Adrenal gland (tissue), 12 donors: ENCODE data around the gene LNPEP. TPM values are rescaled to one million over a fixed set of nuclear protein-coding genes. Genes with fewer than 3 reads are reported as not detected.

ENCODE experiments used
- DNase-seq, 7 donors: peaks; one replicate each; pipeline ENCODE4 v3.0.0-alpha.2; 2019 to 2020
- H3K27ac ChIP-seq, 5 donors: fragments of 200-600 bp; sonication (generic) in 4 of 5; 1 replicate in 3 of 5; 2 replicates in 2 of 5; pipeline versions ENCODE4 v1.5.1 to v1.8.0; 2016 to 2020; ENCODE audit warnings: mild to moderate bottlenecking in 1 of 5
- H3K27me3 ChIP-seq: fragments of 200-600 bp; 2 replicates; pipeline ENCODE4 v1.8.0; 2021
- H3K36me3 ChIP-seq, 2 donors: fragments of 200-600 bp; replicated peaks in 1 of 2; 1 replicate in 1 of 2; 2 replicates in 1 of 2; pipeline versions ENCODE4 v1.5.1 to v1.8.0; 2018 to 2022
- H3K4me1 ChIP-seq, 2 donors: fragments of 200-600 bp; replicated peaks in 1 of 2; 1 replicate in 1 of 2; 2 replicates in 1 of 2; pipeline versions ENCODE4 v1.5.1 to v1.8.0; 2018 to 2021
- H3K4me3 ChIP-seq, 4 donors: fragments of 200-600 bp; sonication (generic) in 3 of 4; one replicate each; pipeline ENCODE4 v1.5.1; 2016 to 2018
- H3K9me3 ChIP-seq, 3 donors: fragments of 200-600 bp; sonication (generic) in 1 of 3; replicated peaks in 1 of 3; 1 replicate in 2 of 3; 2 replicates in 1 of 3; pipeline versions ENCODE4 v1.5.1 to v1.8.0; 2016 to 2021
- CTCF ChIP-seq, 6 experiments: fragments of 450-650 bp in 4 of 6; fragments of 200-600 bp in 2 of 6; sonication (generic) in 1 of 6; IDR thresholded peaks; 1 replicate in 5 of 6; 2 replicates in 1 of 6; pipeline versions ENCODE4 v1.5.1 to v1.8.0; 2016 to 2021; ENCODE audit warnings: antibody characterized with exemption in 6 of 6, mild to moderate bottlenecking in 2 of 6, moderate library complexity in 1 of 6
- POLR2A ChIP-seq, 2 donors: fragments of 450-650 bp; IDR thresholded peaks; one replicate each; pipeline ENCODE4 v1.6.1; 2017; ENCODE audit warnings: antibody characterized with exemption in 2 of 2, mild to moderate bottlenecking in 2 of 2, moderate library complexity in 1 of 2
- WGBS, 4 donors: extraction: QIAGEN DNeasy Blood & Tissue Kit in 2 of 4; methylation state at CpG; one replicate each; pipeline versions ENCODE4 v1.1.5 to v1.1.7; 2013 to 2017; 5-methylcytosine and 5-hydroxymethylcytosine counted together
- intact Hi-C, 2 donors: fragments of 100-400 bp; cut with DNase I; formaldehyde crosslinking; loops; one replicate each; pipeline versions ENCODE4 v1.14.1 to v1.15.0; 2022 to 2023
- polyA plus RNA-seq, 3 donors: library from polyadenylated mRNA; stranded (reverse); fragments of 200-250 nt in 2 of 3; fragments of 350-450 nt in 1 of 3; fragmentation: Illumina TruSeq in 1 of 3; extraction: RNeasy Lipid Tissue Mini Kit (QIAGEN cat#74804) in 1 of 3; gene quantifications; one replicate each; pipeline ENCODE4 v1.2.3, GENCODE V29; 2013 to 2014
- total RNA-seq, 9 donors: library from RNA; depleted of rRNA in 4 of 9; stranded (reverse); fragments of >200 nt in 4 of 9; fragments of 120-200 nt in 1 of 9; fragmentation: NEBNext Ultra II Directional in 1 of 9; extraction: Animal tissue kit (Norgen Biotek cat#: 25700) in 1 of 9; gene quantifications; one replicate each; pipeline versions ENCODE4 v1.1.0 to v1.2.4, GENCODE V29; 2013 to 2023
- donor health status: healthy with polysubstance abuse.
- donor health status: Bipolar disorder and iron deficiency.
- donor health status: DM: yes; HTN: yes; CAD: no.
- donor health status: DM: no; HTN: no; CAD: no.
- donor health status: DM: no; HTN: no; CAD: no.
- donor health status: DM: yes; HTN: yes; CAD: no.

The LNPEP gene
- total and polyA plus RNA-seq, 12 donors: 2.3 to 35.4 (median 20.8) TPM

- Histone ChIP-seq H3K9me3 (no peaks in the 10 kb centered on the region), H3K36me3 (no peaks in the 10 kb centered on the region), H3K27ac (peak overlapping the region in 1 of 5 donors; percentile 14), H3K27me3 (no peaks in the 10 kb centered on the region), H3K4me1 (no peaks in the 10 kb centered on the region), H3K4me3 (no peak overlapping the region)
- 97 to 99% (median 98%) methylated on average over 2 of the region's 2 CpGs for WGBS, 4 donors
- TF ChIP-seq CTCF (IDR thresholded peaks at IDR 0.05) (no peak), POLR2A (IDR thresholded peaks at IDR 0.05) (no peak)
- no peak for DNase-seq
- intact Hi-C loops: no loop called here
Observed at GRCh38 chr5:96903300-96903699, 32.6 kb upstream of the LNPEP start.

GRCh38 chr5:96904054-96904931 lies 31.6 kb upstream of the LNPEP start:
- Histone ChIP-seq H3K27ac (peak overlapping the region in 1 of 5 donors; percentile 14), H3K36me3 (no peaks in the 10 kb centered on the region), H3K4me3 (no peak overlapping the region), H3K9me3 (no peaks in the 10 kb centered on the region), H3K4me1 (no peaks in the 10 kb centered on the region), H3K27me3 (no peaks in the 10 kb centered on the region)
- intact Hi-C loops: no loop called here
- no peak for DNase-seq
- TF ChIP-seq CTCF (IDR thresholded peaks at IDR 0.05) (no peak), POLR2A (IDR thresholded peaks at IDR 0.05) (no peak)
- WGBS, 4 donors: 58 to 73% (median 67%) methylated on average over 3 of the region's 3 CpGs

GRCh38 chr5:96905864-96906263 lies 30.0 kb upstream of the LNPEP start:
- Histone ChIP-seq H3K27me3 (no peaks in the 10 kb centered on the region), H3K4me1 (no peaks in the 10 kb centered on the region), H3K27ac (no peak overlapping the region), H3K9me3 (no peaks in the 10 kb centered on the region), H3K4me3 (no peak overlapping the region), H3K36me3 (no peaks in the 10 kb centered on the region)
- no peak for DNase-seq
- 87 to 90% (median 89%) methylated on average over 3 of the region's 3 CpGs for WGBS, 4 donors
- intact Hi-C loops: no loop called here
- no peak for TF ChIP-seq CTCF (IDR thresholded peaks at IDR 0.05)
- TF ChIP-seq POLR2A (IDR thresholded peaks at IDR 0.05): no peak

- DNase-seq: peak in 1 of 7 donors; percentile 22
- intact Hi-C loops: no loop called here
- no peak for TF ChIP-seq CTCF (IDR thresholded peaks at IDR 0.05)
- 35 to 63% (median 45%) methylated on average over 4 of the region's 4 CpGs for WGBS, 4 donors
- no peak overlapping the region for H3K27ac ChIP-seq
- no peaks in the 10 kb centered on the region for H3K9me3 ChIP-seq
- H3K4me3 ChIP-seq: no peak overlapping the region
- no peaks in the 10 kb centered on the region for H3K4me1 ChIP-seq
- no peaks in the 10 kb centered on the region for H3K36me3 ChIP-seq
- no peaks in the 10 kb centered on the region for H3K27me3 ChIP-seq
Observed at GRCh38 chr5:96909003-96909402, 26.9 kb upstream of the LNPEP start.
